Stimulated activated CD8-positive, alpha-beta memory T cell treated with anti-CD3 and anti-CD28 coated beads, Interleukin-7, amount 100 ng/mL, for 1 hour (primary cell): ENCODE measurements around the gene GIPC3.
"Not testable (repeated sequence)": the region's sequence is repeated elsewhere in the genome, so short reads cannot be mapped to it uniquely, and the experiment has no call there.

ENCODE experiments used
- DNase-seq, 2 donors: peaks; one replicate each; pipeline ENCODE4 v3.0.0-alpha.2; 2020; ENCODE audit warnings: low read depth in 2 of 2

GIPC3 gene

DNA sequence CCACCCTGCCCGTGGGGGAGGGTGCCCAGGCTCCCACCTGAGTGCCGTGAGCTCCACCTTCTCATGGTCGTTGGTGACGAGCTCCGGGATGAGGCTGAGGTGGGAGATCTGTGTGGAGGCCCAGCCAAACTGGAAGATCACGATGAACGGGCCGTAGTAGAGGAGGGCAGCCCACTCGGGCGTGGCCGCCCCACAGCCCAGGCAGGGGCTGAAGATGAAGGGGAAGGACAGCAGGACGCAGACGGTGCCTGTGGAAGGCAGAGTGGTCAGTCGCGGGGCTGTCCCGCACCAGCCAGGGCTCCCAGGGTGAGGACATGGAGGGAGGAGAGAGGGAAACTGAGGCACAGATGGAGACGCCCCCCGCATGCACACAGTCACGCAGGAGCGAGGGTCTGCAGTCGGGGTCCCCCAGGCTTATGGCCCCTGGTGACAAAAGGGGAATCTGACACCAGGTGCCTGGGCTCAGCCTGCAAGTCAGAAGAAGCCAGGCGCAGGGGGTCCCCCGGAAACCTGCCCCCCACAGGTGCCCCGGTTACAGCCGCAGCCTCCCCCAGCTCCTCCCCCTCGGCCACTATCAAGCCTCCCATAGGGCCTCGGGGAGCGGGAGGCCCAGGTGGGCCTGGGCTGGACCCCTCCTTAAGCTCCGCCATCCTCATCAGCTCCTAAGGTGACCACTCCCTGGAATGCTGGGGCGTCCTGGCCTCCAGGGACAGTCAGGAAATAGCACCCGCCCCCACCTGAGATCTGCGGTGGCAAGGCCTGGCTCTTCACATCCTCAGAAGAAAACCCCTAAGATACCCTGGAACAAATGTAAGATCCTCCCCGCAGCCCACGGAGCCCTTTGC, 34.1 kb upstream of the GIPC3 start:
- DNase-seq, result no peak

DNA sequence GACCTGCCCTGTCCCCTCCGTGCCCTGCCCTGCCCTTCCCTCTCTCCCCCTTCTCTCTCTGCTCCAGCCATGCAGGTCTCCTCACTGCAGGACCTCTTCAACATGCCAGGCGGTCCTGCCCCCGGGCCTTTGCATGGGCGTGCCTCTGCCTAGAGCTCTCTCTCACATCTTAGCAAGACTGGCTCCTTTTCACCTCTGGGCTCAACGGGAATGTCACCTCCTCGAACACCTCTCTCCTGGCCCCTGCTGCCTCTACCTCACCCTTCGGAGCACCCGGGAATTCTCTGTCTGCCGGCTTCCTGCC, 33.5 kb upstream of the GIPC3 start:
- no peak for DNase-seq

DNA sequence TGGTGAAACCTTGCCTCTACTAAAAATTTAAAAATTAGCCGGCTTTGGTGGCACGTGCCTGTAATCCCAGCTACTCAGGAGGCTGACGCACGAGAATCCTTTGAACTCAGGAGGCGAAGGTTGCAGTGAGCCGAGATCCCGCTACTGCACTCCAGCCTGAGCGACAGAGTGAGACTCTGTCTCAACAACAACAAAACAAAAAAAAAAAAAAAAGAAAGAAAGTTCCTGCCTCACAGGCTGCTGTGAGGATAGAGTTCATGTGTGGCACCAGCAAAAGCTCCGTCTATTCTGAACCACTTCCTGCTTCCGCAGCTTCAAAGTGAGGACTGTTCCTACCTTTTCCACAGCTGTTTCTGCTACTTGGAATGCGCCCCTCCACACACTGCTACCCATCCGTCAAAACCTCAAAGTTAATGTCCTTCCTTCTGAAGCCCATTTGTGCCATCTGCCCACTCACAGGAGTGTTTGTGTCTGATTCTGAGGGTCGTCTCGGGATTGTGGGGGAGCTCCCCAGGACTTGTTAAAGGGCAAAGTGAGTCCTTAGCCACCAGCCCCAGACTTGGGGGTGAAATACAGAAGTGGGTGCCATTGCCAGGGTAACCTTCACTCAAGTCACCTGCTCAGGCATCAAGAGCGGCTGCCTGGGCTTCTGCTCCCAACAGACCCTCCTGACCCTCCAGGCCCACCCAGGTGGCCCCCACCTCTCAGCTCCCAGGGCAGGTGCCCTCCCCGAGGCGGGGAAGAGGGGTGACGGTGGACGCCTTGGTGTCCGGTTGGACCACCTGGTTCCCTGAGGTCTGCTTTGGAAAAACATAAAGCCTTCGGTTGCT, 30.8 kb upstream of the GIPC3 start:
- no peak for DNase-seq

DNA sequence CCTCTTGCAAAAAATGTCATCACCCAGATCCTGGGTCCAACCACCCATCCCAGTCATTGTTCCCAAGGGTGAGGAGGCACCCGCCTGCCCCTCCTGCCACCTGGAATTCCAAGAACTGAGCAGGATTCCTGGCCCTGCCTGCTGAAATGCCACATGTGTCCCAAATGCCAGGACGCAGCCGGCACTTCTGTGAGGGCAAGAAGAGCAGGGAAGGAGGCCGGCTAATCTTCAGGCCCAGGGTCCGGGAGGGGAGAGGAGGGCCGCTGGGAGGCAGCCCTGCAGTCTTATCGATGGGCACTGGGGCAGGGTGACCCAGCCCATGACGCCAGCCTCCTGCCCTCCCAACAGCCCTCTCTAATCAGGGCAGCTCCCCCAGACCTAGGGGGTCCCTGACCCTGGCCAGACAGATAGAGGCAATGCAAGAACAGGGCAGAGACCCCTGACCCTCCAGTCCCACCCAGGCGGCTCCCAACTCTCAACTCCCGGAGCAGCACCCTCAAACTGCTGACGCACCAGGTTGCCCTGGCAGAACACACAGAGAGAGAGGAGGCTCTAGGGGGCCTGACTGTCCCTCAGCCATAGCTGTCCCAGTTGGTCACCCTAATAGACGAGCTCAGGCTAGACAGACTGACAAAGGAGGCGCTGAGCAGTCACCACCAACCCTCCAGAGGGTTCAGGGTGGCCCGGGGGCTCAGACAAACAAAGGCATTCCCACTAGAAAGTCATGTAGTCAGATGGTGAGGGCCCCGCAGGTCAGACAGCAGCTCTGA, 29.4 kb upstream of the GIPC3 start:
- DNase-seq, result no peak

DNA sequence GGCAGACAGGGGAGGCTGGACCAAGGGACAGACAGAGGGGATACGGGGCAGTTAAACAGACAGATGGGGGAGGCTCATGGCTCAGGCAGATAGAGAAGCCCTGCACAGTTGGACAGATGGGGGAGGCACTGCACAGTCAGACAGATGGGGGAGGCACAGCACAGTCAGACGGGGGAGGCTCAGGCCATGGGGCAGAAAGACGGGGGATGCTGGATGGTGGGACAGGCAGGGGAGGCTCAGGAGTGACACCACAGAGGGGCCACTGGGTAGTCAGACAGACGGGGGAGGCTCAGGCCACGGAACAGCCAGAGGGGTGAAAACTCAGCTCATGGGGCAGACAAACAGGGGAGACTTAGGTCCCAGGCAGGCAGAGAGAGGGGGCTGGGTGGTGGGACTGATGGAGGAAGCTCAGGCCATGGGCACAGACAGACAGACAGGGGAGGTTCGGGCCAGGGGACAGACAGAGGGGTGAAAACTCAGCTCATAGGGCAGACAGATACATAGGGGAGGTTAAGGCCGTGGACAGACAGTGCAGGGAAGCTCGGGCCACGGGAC, 28.8 kb upstream of the GIPC3 start:
- no peak for DNase-seq

DNA sequence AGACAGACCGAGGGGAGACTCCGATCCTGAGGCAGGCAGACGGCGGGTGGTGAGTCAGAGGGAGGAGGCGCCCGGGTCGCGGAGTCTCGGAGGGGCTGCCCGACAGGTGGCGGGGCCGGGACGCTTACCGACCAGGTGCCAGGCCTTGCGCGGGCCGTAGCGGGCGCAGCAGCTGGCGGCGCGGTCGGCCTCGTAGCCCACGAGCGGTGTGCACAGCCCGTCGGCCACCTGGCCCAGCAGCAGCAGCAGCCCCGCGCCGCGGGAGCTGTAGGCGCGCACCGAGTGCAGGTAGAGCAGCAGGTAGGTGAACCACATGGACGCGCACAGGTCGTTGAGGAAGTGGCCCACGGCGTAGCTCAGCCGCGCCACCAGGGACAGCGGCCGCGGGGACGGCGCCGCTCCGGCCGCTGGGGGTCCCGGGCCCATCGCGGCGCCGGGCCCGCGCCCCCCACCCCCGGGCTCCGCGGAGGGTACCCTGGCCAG, 28.3 kb upstream of the GIPC3 start:
- peak; percentile 43 to 45 for DNase-seq

GRCh38 chr19:3557461-3558248, 27.6 kb upstream of the GIPC3 start, which contains the start of gene MFSD12:
Gene MFSD12 (minus strand): TSS chr19:3557586. CDS start chr19:3557403, 183 bp downstream.
- DNase-seq, result peak; percentile 91 to 94

DNA sequence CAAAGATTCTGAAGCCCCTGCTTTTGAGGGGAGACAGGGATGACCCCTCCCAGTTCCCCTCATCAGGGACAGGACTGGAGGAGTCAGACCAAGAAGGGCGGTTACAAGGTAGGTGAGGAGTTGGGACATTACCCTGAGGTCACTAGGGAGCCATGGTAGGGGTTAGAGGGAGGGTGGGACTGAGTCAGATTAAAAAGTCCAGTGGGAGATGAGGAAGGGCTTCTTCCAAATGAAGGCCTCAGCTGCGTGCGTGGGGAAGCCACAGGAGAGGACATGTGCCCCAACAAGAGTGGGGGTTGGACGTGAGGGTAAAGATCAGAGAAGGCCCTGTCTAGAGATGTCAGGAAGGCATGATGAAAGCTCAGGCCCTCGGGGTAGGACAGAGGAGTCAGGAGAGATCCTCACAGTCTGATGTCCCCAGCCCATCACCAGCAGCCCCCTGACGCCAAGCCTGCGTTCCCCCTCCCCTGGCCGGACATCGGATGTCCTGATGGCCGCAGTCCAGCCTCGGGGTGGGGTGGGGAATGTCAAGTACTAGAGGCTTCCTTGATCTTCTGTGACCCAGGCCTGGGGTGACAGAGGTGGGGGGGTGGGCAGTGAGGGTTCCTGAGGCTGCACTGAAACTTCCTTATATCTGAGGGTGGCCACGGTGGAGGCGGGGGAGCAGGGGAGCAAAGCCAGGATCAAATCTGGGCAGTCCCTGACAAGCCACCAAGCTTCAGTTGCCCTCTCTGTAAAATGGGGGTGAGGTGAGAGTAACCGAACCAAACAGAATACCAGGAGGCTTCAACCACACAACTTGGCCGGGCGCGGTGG, 21.4 kb upstream of the GIPC3 start:
- DNase-seq, result no peak

- DNase-seq, result no peak
Observed at GRCh38 chr19:3565139-3565538, 20.1 kb upstream of the GIPC3 start.

- not testable (repeated sequence) for DNase-seq
Observed at GRCh38 chr19:3570042-3570441, 15.2 kb upstream of the GIPC3 start.

- no peak for DNase-seq
Observed at GRCh38 chr19:3570606-3571011, 14.7 kb upstream of the GIPC3 start.

GRCh38 chr19:3572132-3572854, 13.0 kb upstream of the GIPC3 start:
- peak; percentile 98 to 99 for DNase-seq

- no peak for DNase-seq
Observed at GRCh38 chr19:3572855-3573161, 12.5 kb upstream of the GIPC3 start, which contains the start of gene HMG20B. Gene HMG20B (plus strand): TSS chr19:3572944. CDS start chr19:3573310, 366 bp downstream.

GRCh38 chr19:3573162-3573857, 12.0 kb upstream of the GIPC3 start:
- DNase-seq, result no peak

- DNase-seq, result peak in 1 of 2 donors; percentile 48
Observed at GRCh38 chr19:3573858-3574637, 11.2 kb upstream of the GIPC3 start.

DNA sequence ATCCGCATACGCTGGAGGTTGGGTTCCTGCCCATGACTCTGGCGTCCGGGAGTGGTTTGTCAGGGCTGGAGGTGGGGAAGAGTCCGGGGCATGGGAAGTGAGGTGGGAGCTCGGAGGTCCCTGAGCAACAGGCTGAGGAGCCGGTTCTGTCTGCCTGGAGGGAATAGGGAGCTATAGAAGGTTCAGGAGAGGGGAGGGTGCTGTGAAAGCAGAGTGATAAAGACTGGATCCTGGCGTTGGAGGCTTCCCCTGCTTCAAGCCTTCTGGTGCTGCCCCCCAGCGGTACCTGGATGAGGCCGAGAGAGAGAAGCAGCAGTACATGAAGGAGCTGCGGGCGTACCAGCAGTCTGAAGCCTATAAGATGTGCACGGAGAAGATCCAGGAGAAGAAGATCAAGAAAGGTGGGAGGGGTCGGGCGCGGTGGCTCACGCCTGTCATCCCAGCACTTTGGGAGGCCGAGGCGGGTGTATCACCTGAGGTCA, 10.0 kb upstream of the GIPC3 start:
- no peak for DNase-seq

DNA sequence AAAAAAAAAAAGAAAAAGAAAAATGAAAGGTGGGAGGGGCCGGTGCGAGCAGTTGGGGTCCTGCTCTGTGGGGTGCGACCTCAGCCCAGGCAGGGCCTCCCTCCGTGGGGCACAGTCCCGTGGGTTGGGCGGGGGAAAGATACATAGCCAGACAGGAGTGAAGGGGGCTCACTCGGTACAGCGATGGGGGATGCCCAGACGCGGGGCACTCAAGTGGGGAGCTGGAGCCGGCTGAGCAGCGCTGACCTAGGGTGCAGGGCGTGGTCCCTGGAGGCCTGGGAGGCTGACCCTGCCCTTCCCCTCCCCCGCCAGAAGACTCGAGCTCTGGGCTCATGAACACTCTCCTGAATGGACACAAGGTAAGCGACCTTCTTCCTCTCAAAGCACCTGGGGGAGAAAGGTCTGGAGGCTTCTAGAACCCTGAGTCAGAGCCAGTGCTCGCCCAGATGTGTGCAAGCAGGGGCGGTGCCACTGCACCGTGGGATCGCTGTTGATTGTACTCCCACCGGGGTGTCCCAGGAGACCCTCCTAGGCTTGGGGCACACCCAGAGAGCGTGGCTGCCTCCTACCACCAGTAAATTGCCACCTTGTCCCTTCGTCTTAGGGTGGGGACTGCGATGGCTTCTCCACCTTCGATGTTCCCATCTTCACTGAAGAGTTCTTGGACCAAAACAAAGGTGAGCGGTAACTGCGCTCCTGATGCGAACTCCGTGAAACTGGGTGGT, 9.2 kb upstream of the GIPC3 start:
- DNase-seq, result no peak
